ENCODE measurements around the gene OR5K3.

OR5K3 gene

GRCh38 chr3:98350082-98350481 is 40.4 kb upstream of the OR5K3 start:
- Histone ChIP-seq H3F3A (ENCODE audit: insufficient read depth) (no peaks in the 10 kb centered on the region), H3K9me2 (replicated peaks; ENCODE audit: insufficient read depth, low read length) (no peaks in the 10 kb centered on the region), H3K27ac (ENCODE audit: low read depth, low read length) (no peak overlapping the region), H3K9ac (ENCODE audit: low read length) (no peak overlapping the region), H3K79me2 (ENCODE audit: insufficient read depth, low read length) (no peaks in the 10 kb centered on the region), H3K4me2 (ENCODE audit: low read depth, low read length, poor library complexity, severe bottlenecking) (no peak overlapping the region), H3K27me3 (ENCODE audit: low read length) (no peaks in the 10 kb centered on the region), H3K9me3 (ENCODE audit: insufficient read depth, low read length) (no peaks in the 10 kb centered on the region), H3K4me3 (ENCODE audit: insufficient read depth, low read length, poor library complexity, severe bottlenecking) (no peak overlapping the region), H4K20me1 (ENCODE audit: low read depth, low read length) (no peaks in the 10 kb centered on the region; the same call in 1 of the 2 replicates), H2AFZ (ENCODE audit: low read depth, low read length, severe bottlenecking) (no peak overlapping the region), H3K36me3 (ENCODE audit: low read length) (no peaks in the 10 kb centered on the region)
- TF ChIP-seq CTCF (IDR thresholded peaks at IDR 0.05; ENCODE audit: insufficient read depth, low read length, poor library complexity, severe bottlenecking) (no peak), EZH2phosphoT487 (conservative IDR thresholded peaks at IDR 0.05; ENCODE audit: low read length) (no peak)

DNA sequence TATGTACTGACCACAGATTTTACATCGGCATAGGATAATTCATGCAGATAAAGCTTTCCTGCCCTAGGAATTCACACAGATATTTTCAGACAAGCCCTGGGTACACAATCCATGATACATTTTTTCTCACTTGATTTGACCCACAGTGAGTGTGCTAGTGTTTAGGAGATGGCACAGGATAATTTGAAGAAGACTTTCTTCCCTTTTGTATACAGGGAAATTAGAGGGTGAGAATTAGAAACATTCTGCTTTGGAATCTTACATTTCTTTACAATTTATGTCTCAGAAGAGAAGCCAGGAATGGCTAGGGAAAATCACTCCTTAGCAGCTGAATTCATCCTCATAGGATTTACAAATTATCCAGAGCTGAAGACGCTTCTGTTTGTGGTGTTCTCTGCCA is 36.9 kb upstream of the OR5K3 start, which contains the start of gene OR5K4:
TSS of gene OR5K4 (plus strand) at position 301 of the 400 bp plus-strand sequence. CDS start at position 301, 0 bp downstream.
- no peak within 1 kb of the TSS for H2AFZ ChIP-seq (ENCODE audit: low read depth, low read length, severe bottlenecking)
- H3K27me3 ChIP-seq (ENCODE audit: low read length) = no peaks in the 10 kb centered on the region
- no peak within 1 kb of the TSS for H3K27ac ChIP-seq (ENCODE audit: low read depth, low read length)
- no peaks in the 10 kb centered on the region for H3K9me3 ChIP-seq (ENCODE audit: insufficient read depth, low read length)
- H4K20me1 ChIP-seq (ENCODE audit: low read depth, low read length) = no peaks in the 10 kb centered on the region; the same call in 1 of the 2 replicates
- no peak within 1 kb of the TSS for H3K4me3 ChIP-seq (ENCODE audit: insufficient read depth, low read length, poor library complexity, severe bottlenecking)
- H3K79me2 ChIP-seq (ENCODE audit: insufficient read depth, low read length) = no peaks in the 10 kb centered on the region
- H3F3A ChIP-seq (ENCODE audit: insufficient read depth) = no peaks in the 10 kb centered on the region
- H3K9ac ChIP-seq (ENCODE audit: low read length) = no peak within 1 kb of the TSS
- TF ChIP-seq CTCF (IDR thresholded peaks at IDR 0.05; ENCODE audit: insufficient read depth, low read length, poor library complexity, severe bottlenecking) (no peak), EZH2phosphoT487 (conservative IDR thresholded peaks at IDR 0.05; ENCODE audit: low read length) (no peak)
- H3K9me2 ChIP-seq (replicated peaks; ENCODE audit: insufficient read depth, low read length) = no peaks in the 10 kb centered on the region
- H3K36me3 ChIP-seq (ENCODE audit: low read length) = no peaks in the 10 kb centered on the region
- H3K4me2 ChIP-seq (ENCODE audit: low read depth, low read length, poor library complexity, severe bottlenecking) = no peak within 1 kb of the TSS

DNA sequence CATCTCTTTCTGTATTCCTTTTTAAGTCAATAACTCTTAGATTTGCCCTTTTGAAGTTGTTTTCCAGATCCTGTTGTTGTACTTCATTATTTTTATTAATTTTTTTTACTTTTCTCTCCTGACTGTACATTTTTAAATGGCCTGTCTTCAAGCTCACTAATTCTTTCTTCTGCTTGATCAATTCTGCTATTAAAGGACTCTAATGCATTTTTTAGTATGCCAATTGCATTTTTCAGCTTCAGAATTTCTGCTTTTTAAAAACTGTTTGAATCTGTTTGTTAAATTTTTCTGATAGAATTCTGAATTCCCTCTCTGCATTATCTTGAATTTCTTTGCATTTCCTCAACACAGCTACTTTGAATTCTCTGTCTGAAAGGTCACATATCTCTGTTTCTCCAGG is 31.2 kb upstream of the OR5K3 start:
- Histone ChIP-seq H3K27ac (ENCODE audit: low read depth, low read length) (no peak overlapping the region), H3K4me3 (ENCODE audit: insufficient read depth, low read length, poor library complexity, severe bottlenecking) (no peak overlapping the region), H2AFZ (ENCODE audit: low read depth, low read length, severe bottlenecking) (no peak overlapping the region), H3K9me2 (replicated peaks; ENCODE audit: insufficient read depth, low read length) (no peaks in the 10 kb centered on the region), H3K79me2 (ENCODE audit: insufficient read depth, low read length) (no peaks in the 10 kb centered on the region), H4K20me1 (ENCODE audit: low read depth, low read length) (no peaks in the 10 kb centered on the region), H3F3A (ENCODE audit: insufficient read depth) (no peaks in the 10 kb centered on the region), H3K27me3 (ENCODE audit: low read length) (no peaks in the 10 kb centered on the region), H3K36me3 (ENCODE audit: low read length) (no peaks in the 10 kb centered on the region), H3K4me2 (ENCODE audit: low read depth, low read length, poor library complexity, severe bottlenecking) (no peak overlapping the region), H3K9me3 (ENCODE audit: insufficient read depth, low read length) (no peaks in the 10 kb centered on the region), H3K9ac (ENCODE audit: low read length) (no peak overlapping the region)
- no peak for TF ChIP-seq CTCF (IDR thresholded peaks at IDR 0.05; ENCODE audit: insufficient read depth, low read length, poor library complexity, severe bottlenecking)
- no peak for TF ChIP-seq EZH2phosphoT487 (conservative IDR thresholded peaks at IDR 0.05; ENCODE audit: low read length)

All from SU-DHL-6 (cell line).